Neural crest cell (in vitro differentiated cells): ENCODE results near the gene GNG7. TPM values are rescaled to one million over a fixed set of nuclear protein-coding genes. Genes with fewer than 3 reads are reported as not detected.
"Not testable (repeated sequence)": the region's sequence is repeated elsewhere in the genome, so short reads cannot be mapped to it uniquely, and the experiment has no call there.

Source experiments
- DNase-seq: peaks from one replicate; pipeline ENCODE4 v3.0.0; 2021; ENCODE audit warnings: low read depth, mixed read lengths, low spot score
- H3K27ac Mint-ChIP-seq: one replicate; pipeline ENCODE4 v1.8.0; 2021; ENCODE audit warnings: mild to moderate bottlenecking, mixed read lengths; ENCODE audit not compliant: unreplicated experiment
- H3K27me3 Mint-ChIP-seq: 2 replicates; pipeline ENCODE4 v1.8.0; 2021; ENCODE audit warnings: low read depth, mild to moderate bottlenecking, mixed read lengths
- H3K36me3 Mint-ChIP-seq: 2 replicates; pipeline ENCODE4 v1.8.0; 2021; ENCODE audit warnings: low read depth, mild to moderate bottlenecking, mixed read lengths
- H3K4me1 Mint-ChIP-seq: 2 replicates; pipeline ENCODE4 v1.8.0; 2021; ENCODE audit warnings: mixed read lengths
- H3K4me3 Mint-ChIP-seq: one replicate; pipeline ENCODE4 v1.8.0; 2021; ENCODE audit warnings: mild to moderate bottlenecking, mixed read lengths
- H3K9me3 Mint-ChIP-seq: 2 replicates; pipeline ENCODE4 v1.8.0; 2021; ENCODE audit warnings: mixed read lengths
- CTCF ChIP-seq: fragments of 200-600 bp; sonication (generic); conservative IDR thresholded peaks from 2 replicates; pipeline ENCODE4 v1.5.0; 2021; ENCODE audit warnings: antibody characterized with exemption, mild to moderate bottlenecking
- total RNA-seq: library from RNA; stranded (reverse); gene quantifications from 2 replicates; pipeline ENCODE4 v1.2.1, GENCODE V29; 2021

Gene GNG7
- total RNA-seq, 1 donor from 2014 or later = 13.9 TPM

GRCh38 chr19:2532252-2533071 is 170.0 kb downstream of the GNG7 start:
- Mint-ChIP-seq H3K4me3 (no peak overlapping the region), H3K9me3 (no peaks in the 10 kb centered on the region), H3K27me3 (no peaks in the 10 kb centered on the region), H3K4me1 (peaks cover 15% of the 10 kb centered on the region), H3K27ac (no peak overlapping the region), H3K36me3 (peaks cover 3% of the 10 kb centered on the region)
- DNase-seq = no peak
- no peak for TF ChIP-seq CTCF

- not testable (repeated sequence) for H3K27ac Mint-ChIP-seq, H3K9me3 Mint-ChIP-seq, H3K36me3 Mint-ChIP-seq, H3K27me3 Mint-ChIP-seq, H3K4me3 Mint-ChIP-seq, DNase-seq
- H3K4me1 Mint-ChIP-seq = peaks cover 15% of the 10 kb centered on the region
Measured at GRCh38 chr19:2529942-2530341, 172.6 kb downstream of the GNG7 start.

- TF ChIP-seq CTCF = no peak
- no peaks in the 10 kb centered on the region for H3K27me3 Mint-ChIP-seq
- no peaks in the 10 kb centered on the region for H3K9me3 Mint-ChIP-seq
Measured at GRCh38 chr19:2529473-2529918, 173.0 kb downstream of the GNG7 start.

GRCh38 chr19:2528675-2529101 is 173.8 kb downstream of the GNG7 start:
- no peak for DNase-seq
- Mint-ChIP-seq H3K9me3 (no peaks in the 10 kb centered on the region), H3K36me3 (peaks cover 3% of the 10 kb centered on the region), H3K27ac (no peak overlapping the region), H3K4me1 (peaks cover 16% of the 10 kb centered on the region), H3K4me3 (no peak overlapping the region), H3K27me3 (no peaks in the 10 kb centered on the region)
- no peak for TF ChIP-seq CTCF

More at GRCh38 chr19:2529473-2529918, 173.0 kb downstream of the GNG7 start:
- H3K36me3 Mint-ChIP-seq = peaks cover 3% of the 10 kb centered on the region
- H3K4me1 Mint-ChIP-seq = peaks cover 15% of the 10 kb centered on the region
- H3K4me3 Mint-ChIP-seq = no peak overlapping the region
- no peak for DNase-seq
- no peak overlapping the region for H3K27ac Mint-ChIP-seq

- no peak overlapping the region for H3K27ac Mint-ChIP-seq
- no peaks in the 10 kb centered on the region for H3K9me3 Mint-ChIP-seq
- no peaks in the 10 kb centered on the region for H3K27me3 Mint-ChIP-seq
- no peak for DNase-seq
- H3K4me1 Mint-ChIP-seq = peaks cover 15% of the 10 kb centered on the region
- no peak for TF ChIP-seq CTCF
- no peak overlapping the region for H3K4me3 Mint-ChIP-seq
- H3K36me3 Mint-ChIP-seq = peaks cover 3% of the 10 kb centered on the region
Measured at GRCh38 chr19:2527686-2528085, 174.8 kb downstream of the GNG7 start.

- H3K27me3 Mint-ChIP-seq = no peaks in the 10 kb centered on the region
- H3K36me3 Mint-ChIP-seq = peaks cover 1% of the 10 kb centered on the region
- H3K9me3 Mint-ChIP-seq = no peaks in the 10 kb centered on the region
- DNase-seq = no peak
- no peak overlapping the region for H3K27ac Mint-ChIP-seq
- H3K4me1 Mint-ChIP-seq = peaks cover 15% of the 10 kb centered on the region
- no peak overlapping the region for H3K4me3 Mint-ChIP-seq
- no peak for TF ChIP-seq CTCF
Measured at GRCh38 chr19:2527171-2527570, 175.3 kb downstream of the GNG7 start.
